Astrocyte (in vitro differentiated cells and primary cell): ENCODE data around the gene ZNF771.
A peak's percentile ranks its signal among the peaks of the same experiment; 100 is the strongest.

ENCODE experiments used
- CTCF ChIP-seq: IDR thresholded peaks from 2 replicates; pipeline ENCODE4 v1.5.1; 2011; ENCODE audit warnings: low read depth, mild to moderate bottlenecking, inconsistent platforms, low read length, moderate library complexity; ENCODE audit not compliant: insufficient read depth
- EZH2 ChIP-seq: IDR thresholded peaks from 2 replicates; pipeline ENCODE4 v1.6.1; 2012; ENCODE audit warnings: mild to moderate bottlenecking, low read length, inconsistent platforms; ENCODE audit not compliant: insufficient read depth

DNA sequence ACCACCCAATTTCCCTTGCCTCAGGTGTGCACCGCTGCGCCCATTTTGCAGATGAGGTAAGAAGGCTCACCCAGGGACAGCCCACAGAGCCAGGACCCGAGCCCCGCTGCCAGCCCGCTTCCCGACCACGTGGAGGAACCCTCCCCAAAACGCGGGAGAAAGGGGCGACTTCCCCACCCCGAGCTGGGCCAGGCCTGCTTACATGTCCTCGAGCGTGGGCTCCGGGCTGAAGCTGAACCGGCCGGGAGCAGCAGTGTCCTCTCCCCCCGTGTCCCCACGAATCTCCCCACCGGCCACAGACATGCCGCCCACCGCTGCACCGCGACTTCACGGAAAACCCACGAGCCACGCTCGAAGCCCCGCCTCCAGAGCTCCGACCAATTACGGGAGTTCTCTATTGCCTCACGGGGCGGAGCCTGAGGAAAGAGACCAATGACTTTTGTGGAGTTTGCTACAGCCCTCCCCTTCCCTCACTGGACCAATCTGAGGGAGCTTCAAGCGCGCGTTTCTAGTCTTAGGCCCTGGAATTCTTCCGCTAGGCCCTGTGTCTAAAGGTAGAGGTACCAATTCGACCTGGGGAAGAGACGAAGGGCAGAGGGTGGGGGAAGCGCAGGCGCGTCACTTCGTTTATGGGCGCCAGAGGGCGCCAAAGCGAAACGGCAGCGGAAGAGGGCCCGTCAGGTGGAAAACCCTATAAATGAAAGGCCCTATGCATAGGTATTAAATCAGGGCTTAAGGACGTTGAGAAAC is 22.4 kb downstream of the ZNF771 start, which contains the start of gene DCTPP1:
- TF ChIP-seq CTCF (peak; percentile 83), EZH2 (no peak)
